HG02885 (cell line): ENCODE data around the gene AFM.

ENCODE experiments used
- ATAC-seq: cut with Tn5 transposase; IDR thresholded peaks from one replicate; pipeline ENCODE4 v1.9.1; 2021; ENCODE audit warnings: mild to moderate bottlenecking; ENCODE audit not compliant: unreplicated experiment, poor library complexity

The AFM gene

GRCh38 chr4:73481358-73481757 is at the start of gene AFM:
Gene AFM (plus strand): TSS chr4:73481745. CDS start chr4:73481776, 31 bp downstream.
- ATAC-seq, result no peak

- ATAC-seq, result no peak
These were observed 49.8 kb upstream of the AFM start for GRCh38 chr4:73431813-73432168.

- ATAC-seq, result no peak
These were observed 49.2 kb upstream of the AFM start for GRCh38 chr4:73432169-73433000.

GRCh38 chr4:73433140-73433539 is 48.4 kb upstream of the AFM start:
- ATAC-seq, result no peak

- peak; percentile 83 for ATAC-seq
These were observed 47.2 kb upstream of the AFM start for GRCh38 chr4:73434311-73434710.

- no peak for ATAC-seq
These were observed 45.6 kb upstream of the AFM start, which contains the start of gene AFP for GRCh38 chr4:73435984-73436383. Gene AFP (plus strand): TSS chr4:73436221. CDS start chr4:73436263, 42 bp downstream.

- no peak for ATAC-seq
These were observed 44.6 kb upstream of the AFM start for GRCh38 chr4:73436674-73437557.

- no peak for ATAC-seq
These were observed 44.0 kb upstream of the AFM start for GRCh38 chr4:73437558-73437956.

- no peak for ATAC-seq
These were observed 43.5 kb upstream of the AFM start for GRCh38 chr4:73438048-73438447.

- ATAC-seq, result no peak
These were observed 42.8 kb upstream of the AFM start for GRCh38 chr4:73438582-73439215.

GRCh38 chr4:73439445-73439844 is 42.1 kb upstream of the AFM start:
- no peak for ATAC-seq

GRCh38 chr4:73439991-73440390 is 41.6 kb upstream of the AFM start:
- no peak for ATAC-seq

- ATAC-seq, result no peak
These were observed 40.9 kb upstream of the AFM start for GRCh38 chr4:73440653-73441052.

GRCh38 chr4:73442275-73442674 is 39.3 kb upstream of the AFM start:
- ATAC-seq, result no peak

GRCh38 chr4:73443224-73443623 is 38.3 kb upstream of the AFM start:
- ATAC-seq, result no peak

GRCh38 chr4:73445383-73446335 is 35.9 kb upstream of the AFM start:
- ATAC-seq, result no peak

GRCh38 chr4:73446336-73446938 is 35.1 kb upstream of the AFM start:
- peak; percentile 100 for ATAC-seq

- ATAC-seq, result no peak
These were observed 33.9 kb upstream of the AFM start for GRCh38 chr4:73447671-73448070.

- no peak for ATAC-seq
These were observed 32.9 kb upstream of the AFM start for GRCh38 chr4:73448448-73449203.
